GM19372 (cell line): ENCODE data around the gene COPE.

ENCODE experiments used
- ATAC-seq: cut with Tn5 transposase; IDR thresholded peaks from one replicate; pipeline ENCODE4 v1.9.1; 2021; ENCODE audit warnings: mild to moderate bottlenecking, low read depth, moderate library complexity; ENCODE audit not compliant: unreplicated experiment

Gene COPE

DNA sequence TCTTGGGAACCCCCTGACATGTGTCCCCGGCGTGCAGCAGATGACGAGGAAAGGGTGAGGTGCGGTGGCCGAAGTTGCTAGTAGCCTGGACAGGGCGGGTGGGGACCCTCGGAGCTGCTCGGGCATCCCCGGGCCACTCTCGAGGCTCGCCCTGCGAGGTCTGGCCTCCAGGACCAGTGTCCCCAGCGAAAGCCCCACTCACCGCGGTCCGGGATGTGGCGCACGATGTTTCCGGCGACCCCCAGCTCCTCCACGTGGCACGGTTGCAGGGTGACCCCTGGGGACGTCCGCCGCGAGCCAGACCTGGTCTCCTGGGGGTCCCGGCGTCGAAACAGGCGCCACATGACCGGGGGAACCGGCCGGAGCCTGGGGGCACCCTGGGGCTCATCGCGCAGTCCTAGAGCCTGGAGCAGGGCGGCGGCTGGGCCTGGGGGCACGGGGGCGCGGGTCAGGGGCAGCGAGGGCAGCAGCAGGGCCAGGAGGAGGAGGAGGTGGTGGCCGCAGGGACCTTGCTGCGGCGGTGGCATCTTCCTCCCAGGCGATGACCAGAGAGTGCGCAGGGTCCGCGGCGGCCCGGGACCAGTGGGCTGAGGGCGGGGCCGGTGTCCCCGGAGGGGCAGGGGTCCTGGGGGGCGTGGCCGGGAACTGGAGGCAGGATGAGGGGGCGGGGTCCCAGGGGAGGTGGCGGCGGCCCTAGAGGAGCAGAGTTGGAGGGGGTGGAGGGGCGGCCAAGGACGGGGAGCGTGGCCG lies 49.2 kb downstream of the COPE start:
- no peak for ATAC-seq

DNA sequence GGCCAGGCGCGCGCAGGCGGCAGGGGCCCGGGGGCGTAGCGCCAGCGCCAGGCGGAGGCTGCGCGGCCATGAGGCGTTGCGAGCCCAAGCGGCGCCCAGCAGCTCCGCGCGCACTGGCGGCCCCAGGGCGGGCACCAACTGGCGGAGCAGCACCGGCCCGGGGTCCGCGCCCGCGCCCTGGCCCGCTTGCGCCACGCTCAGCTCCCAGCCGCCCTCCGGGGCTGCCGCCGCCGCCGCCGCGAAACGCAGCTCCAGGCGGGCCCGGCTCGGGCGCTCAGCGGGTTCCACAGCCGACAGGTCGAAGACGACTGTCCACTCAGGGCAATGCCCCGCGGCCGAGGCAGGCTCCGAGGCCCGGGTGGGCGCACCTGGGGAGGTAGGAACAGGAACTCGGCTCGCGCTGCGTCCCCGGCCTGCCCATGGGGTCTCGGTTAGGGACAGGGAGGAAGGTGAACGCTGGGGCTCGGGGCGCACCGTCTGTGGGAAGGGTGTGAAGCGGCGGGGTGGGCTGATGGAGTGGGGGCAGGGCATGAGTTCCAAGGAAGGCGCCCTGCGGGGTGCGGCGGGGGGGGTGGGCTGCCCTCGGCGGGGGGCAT lies 50.1 kb downstream of the COPE start:
- no peak for ATAC-seq

DNA sequence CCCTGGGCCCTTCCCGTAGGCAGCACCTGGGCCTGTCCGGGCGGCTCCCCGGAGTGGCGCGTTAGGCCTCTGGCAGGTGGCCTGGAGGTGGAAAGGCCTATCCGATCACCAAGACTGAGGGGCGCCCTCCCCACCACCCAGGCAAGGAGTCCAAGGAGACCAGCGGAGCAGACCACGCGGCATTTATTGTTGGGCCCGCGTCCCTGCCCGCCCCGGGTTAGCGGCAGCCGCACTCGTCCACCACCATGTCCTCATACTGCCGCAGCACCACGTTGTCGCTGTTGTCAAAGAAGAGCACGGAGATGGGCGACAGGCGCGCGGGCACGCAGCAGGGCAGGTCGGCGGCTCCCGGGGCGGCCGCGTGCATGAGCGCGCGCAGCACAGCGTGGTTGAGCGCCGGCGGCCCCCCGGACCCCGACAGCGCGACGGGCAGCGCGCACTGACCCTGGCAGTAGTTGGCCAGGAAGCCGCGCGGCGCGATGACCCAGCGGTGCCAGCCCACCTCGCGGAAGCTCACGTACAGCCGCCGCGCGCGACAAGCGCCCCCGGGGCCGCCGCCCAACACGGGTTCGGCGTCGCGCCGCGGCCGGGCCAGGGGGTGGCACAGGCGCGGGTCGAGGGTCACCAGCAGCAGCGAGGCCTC lies 50.7 kb downstream of the COPE start:
- ATAC-seq, result no peak

DNA sequence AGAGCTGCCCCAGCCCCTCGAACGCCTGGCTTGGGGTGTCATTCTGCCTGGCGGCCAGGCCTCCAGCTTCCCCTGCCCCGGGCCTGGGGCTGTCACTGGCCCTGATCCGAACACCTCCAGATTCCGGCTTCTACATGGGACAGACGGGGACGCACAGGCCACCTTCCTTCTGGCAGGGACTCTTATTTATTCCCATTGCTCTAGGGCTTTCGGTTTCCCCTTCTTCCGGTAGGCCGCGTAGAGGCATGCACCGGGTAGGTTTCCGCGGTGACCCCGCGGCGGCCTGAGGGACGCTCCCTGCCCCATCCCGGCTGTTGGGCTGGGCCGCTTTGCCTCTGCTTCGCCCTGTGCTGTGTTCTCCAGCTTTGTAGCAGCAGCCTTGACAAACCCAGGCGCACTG lies 51.4 kb downstream of the COPE start:
- no peak for ATAC-seq

DNA sequence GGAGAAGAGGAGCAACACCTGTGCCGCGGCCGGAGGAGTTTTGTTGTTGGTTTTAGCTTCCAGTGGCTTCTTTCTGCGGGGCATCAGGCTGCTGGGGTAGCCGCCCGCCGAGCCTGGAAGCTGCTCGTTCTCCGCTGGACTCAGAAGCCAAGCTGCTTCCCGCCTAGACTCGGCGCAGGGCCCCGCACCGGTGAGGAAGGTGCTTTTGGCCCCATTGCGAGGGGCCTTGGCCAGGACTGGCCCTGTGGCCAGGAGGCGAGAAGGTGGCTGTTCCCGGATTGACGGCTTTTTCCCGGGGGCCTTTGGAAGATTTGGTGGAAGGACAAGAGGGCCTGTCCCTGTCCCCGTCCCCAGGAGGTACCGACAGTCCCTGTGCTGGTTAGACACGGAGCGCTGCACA lies 52.0 kb downstream of the COPE start:
- ATAC-seq, result no peak

DNA sequence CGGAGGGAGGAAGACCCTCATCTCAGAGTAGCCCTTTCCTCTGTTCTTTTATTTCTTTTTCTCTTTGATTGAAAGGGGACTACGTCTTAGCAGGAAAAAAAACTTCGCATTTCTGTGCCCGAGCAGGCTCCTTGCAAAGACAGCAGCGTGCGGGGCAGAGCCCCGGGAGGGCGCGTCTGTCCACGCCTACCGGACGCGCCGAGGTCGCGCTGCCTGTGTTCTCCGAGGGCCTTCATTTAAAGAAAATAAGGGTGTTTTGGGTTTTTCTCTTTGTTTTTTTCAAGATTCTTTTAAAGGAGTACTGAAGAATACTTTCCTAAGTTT lies 52.4 kb downstream of the COPE start:
- no peak for ATAC-seq

DNA sequence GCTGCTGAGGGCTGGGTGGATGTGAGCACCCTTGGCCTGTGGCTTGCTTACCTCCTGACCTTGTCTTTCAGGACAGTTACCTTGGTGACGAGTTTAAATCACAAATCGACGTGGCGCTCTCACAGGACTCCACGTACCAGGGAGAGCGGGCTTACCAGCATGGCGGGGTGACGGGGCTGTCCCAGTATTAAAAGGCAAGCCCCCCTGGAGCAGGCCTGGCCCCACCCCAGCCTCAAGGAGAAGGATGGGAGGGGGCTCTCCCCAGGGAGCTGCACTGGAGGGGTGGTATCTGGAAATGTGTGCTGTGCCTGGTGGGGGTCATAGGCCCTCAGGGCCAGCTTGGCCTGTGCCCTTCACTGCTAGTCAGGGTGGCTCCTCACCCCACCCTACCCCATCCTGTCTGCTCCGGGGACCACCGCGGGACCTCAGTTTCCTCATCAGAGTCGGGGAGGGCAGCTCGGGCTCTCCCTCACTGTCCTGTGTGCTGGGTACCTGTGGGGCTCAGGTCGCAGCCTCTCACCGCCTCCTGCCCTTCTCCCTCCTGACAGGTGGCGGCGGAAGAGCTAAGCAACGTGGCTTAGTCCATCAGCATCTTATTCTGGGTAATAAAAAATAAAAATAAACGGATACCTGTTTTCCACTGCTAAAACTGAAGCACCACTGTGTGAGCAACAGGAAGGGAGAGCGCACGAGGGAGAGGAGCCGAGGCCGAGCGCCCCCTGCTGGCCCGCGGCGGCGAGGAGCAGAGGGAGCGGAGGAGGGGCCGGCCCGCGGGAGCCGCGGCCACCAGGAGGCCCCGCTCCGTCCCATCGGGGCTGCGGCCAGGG lies 53.0 kb downstream of the COPE start:
- no peak for ATAC-seq

DNA sequence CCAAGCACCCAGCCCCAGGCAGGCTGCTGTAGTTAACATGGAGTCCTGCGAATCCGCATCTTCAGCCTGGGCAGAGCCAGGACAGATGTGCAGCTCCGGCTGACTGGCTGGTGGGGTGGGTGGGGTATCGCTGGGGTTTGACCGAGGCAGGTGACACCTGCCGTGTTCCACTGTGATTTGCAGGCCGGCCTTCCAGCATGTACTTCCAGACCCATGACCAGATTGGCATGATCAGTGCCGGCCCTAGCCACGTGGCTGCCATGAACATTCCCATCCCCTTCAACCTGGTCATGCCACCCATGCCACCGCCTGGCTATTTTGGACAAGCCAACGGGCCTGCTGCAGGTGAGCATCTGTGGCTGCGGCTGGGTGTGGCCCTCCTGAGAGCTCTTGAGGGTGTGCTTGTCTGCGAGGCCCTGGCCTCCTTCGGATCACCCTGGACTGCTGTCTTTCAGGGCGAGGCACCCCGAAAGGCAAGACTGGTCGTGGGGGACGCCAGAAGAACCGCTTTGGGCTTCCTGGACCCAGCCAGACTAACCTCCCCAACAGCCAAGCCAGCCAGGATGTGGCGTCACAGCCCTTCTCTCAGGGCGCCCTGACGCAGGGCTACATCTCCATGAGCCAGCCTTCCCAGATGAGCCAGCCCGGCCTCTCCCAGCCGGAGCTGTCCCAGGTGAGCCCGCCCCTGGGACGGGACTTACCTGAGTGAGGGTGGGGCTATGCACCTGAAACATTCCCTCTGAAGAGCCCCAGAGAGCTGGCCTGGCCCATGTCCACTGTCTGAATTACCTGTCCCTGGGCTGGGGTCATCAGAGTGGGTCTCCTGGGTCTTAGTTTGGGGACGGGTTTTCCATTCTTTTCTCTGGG lies 53.8 kb downstream of the COPE start:
- ATAC-seq, result no peak

DNA sequence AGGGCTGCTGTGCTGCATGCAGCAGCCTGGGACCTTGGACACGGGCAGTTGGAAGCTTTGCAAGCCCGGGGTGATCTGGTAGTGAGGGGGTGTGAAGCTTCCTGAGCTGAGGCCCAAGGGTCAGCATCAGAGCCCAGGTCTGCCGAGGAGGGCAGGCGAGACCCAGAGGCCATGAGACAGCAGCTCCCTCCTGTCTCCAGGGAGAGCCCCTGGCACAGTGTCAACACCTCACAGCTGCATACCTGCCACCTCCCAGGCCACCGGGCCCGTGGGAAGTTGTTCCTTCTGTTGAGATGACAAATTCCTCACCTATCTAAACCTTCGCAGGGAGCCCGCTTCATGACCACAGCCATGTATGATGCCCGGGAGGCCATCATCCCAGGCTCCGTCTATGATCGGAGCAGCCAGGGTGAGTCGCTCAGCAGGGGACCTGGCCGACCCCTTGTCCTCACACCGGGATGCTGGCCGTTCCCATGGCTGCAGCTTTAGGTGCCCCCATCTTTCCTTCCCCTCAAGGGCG lies 55.3 kb downstream of the COPE start:
- no peak for ATAC-seq

DNA sequence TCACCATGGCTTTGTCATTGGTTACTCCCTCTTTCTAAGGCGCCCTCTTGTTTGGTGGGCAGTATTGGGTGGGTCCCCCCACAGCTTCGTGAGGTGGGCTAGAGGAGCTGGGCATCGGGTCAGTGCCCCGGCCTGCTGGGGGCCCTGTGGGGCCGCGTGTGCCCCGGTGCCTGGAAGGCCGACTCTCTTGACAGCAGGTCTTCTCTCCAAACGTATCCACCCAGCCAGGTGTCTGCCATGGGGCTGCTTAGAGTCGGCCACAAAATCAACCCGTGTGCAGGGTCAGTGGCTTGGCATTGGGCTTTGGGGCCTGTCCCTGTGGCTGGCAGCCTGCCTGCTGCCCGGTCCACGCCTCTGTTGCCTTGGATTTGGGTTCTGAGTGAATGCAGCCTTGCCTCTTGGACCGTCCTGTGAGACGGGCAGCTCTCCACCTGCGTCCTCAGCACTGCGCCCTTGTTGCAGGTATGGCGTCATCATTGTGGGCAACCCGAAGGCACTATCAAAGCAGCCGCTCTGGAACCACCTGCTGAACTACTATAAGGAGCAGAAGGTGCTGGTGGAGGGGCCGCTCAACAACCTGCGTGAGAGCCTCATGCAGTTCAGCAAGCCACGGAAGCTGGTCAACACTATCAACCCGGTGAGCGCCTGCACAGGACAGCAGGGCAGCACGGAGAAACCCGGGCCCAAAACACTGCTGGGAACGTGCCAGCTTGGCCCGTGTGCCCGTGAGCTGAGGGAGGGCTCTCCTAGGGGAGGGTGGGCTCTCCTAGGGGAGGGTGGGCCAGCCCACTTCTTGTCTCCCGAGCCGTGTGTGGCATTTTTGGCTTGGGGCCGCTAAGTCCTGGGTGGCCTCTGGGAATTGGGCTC lies 56.0 kb downstream of the COPE start:
- ATAC-seq, result no peak

DNA sequence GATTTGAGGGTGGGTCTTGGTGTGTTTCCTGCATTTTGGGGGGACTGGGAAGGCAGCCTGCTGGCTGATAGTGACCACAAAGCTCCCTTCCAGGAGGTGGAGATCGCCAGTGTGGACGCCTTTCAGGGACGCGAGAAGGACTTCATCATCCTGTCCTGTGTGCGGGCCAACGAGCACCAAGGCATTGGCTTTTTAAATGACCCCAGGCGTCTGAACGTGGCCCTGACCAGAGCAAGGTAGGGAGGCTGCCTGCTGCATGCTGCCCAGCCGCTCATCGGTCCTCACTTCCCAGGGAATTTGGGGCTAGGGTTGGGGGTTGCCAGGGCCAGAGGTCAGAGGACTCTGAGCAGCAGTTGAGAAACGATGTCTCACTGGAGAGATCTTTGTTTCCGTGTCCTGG lies 57.3 kb downstream of the COPE start:
- ATAC-seq, result no peak

DNA sequence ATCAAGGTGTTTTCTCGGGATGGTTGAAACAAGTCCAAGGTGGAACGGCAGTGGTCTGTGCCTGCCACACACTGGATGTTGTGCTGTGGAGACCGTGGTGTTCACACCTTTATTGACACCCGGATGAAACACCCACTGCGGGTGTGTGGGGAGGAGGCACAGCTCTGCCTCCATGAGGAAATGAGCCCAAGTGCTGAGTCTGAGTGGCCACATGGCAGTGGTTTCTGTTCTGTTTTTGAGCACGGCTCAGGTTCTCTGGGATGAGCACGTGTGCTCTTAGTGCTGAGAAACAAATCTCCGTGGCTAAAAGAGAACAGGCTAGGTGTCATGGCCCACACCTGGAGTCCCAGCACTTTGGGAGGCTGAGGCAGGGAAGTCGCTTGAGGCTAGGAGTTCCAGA lies 58.0 kb downstream of the COPE start:
- no peak for ATAC-seq

DNA sequence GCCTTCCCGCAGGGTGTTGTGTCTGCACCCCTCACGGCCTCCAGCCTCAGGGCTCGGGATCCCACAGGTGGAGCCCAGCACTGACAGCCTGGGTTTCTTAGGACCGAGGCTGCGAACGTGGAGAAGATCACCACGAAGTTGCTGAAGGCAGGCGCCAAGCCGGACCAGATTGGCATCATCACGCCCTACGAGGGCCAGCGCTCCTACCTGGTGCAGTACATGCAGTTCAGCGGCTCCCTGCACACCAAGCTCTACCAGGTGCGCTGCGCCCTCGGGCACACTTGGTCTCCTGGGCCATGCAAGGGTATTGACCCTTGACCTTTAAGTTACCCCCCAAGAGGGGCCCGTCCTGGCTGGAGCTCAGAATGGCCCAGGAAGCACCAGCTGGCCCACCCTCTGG lies 58.5 kb downstream of the COPE start:
- ATAC-seq, result no peak

DNA sequence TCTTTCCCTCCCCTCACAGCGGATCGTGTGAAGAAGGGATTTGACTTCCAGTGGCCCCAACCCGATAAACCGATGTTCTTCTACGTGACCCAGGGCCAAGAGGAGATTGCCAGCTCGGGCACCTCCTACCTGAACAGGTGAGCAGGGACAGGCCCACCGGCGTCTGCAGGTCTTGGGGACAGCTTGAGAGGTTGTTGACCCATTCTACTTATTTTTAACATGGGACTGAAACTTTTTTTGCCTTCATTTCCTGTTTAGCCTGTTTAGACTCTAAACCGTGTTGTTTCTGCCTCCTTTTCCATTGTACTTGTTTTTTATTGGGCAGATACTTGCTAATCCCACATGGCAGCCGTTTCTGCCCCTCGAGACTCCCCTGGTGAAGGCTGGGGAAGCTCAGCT lies 58.9 kb downstream of the COPE start:
- no peak for ATAC-seq

DNA sequence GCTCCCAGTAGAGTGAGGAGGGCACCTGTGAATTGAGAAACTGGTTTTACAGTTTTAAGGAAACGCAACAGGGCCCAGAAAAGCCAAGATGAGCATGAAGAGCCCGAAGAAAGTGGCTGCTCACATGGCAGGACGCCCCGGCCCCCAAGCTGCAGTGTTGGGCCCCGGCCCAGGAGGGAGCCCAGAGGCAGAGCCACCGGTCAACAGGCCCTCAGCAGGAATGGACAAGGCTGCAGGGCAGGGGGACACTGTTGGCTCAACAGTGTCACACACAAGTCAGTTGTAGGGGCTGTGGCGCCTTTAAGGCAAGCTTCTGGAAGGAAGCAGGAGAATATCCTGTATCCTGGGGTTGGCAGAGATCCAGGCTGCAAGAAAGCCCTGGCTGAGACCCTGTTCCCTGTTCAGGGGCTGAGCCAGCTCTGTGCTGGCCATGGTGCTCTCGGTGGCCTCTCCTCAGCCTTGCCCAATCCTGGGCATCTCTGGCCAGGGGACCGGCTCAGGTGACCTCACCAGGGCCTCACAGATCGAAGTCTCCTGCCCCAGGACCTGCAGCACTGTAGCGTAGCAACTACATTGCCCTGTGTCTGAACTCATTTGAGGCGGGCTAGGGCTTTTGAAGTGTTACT lies 59.4 kb downstream of the COPE start:
- ATAC-seq, result no peak

DNA sequence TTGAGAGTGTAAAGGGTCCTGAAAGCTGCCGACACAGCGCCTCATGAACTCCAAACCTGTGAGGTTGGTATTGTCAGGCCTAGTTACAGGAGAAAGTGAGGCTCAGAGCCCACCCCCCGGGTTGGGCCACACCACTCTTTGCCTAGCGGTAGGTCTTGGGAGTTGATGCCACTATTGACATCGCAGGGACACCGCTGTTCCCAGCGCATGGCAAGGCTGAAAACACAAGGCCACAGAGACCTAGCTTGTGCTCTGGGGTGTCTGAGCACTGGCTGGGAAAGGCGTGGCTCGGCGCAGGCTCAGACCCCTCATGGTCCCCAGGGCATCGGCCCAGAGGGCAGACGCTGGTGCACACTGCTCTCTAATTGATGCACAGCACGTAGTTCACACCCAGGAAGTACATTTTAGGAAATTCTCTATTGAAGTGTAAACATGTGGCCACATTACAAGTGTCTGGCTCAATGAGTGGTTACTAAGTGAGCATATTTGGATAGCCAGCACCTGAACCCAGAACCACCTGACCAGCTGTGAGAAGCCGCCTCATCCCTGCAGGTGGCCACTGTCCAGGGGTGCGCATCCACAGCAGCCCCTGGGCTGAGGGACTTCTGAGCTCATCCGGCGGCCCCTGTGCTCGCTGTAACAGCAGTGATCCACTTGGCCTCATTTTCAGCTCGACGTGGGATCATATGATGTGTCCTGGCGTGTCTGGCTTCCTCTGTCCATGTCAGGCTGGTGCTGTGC lies 60.1 kb downstream of the COPE start:
- ATAC-seq, result no peak

DNA sequence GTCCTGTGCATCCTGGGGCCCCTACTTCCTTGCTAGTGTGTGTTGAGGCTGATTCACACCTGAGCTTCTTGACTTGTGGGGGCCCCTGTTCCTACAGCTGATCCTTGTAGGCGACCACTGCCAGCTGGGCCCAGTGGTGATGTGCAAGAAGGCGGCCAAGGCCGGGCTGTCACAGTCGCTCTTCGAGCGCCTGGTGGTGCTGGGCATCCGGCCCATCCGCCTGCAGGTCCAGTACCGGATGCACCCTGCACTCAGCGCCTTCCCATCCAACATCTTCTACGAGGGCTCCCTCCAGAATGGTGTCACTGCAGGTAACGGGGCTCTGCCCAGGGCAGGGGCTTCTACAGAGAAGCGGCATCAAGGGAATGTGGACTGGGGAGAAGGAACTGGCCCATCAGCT lies 62.0 kb downstream of the COPE start:
- ATAC-seq, result no peak
